CD1c-positive myeloid dendritic cell (primary cell): ENCODE measurements around the gene GRID2IP.
"Not testable (repeated sequence)": the region's sequence is repeated elsewhere in the genome, so short reads cannot be mapped to it uniquely, and the experiment has no call there.

Experiments used
- DNase-seq: peaks from one replicate; pipeline ENCODE4 v3.0.0-alpha.2; 2016; ENCODE audit errors: extremely low spot score

GRID2IP gene

GRCh38 chr7:6487184-6487545, 64.1 kb downstream of the GRID2IP start:
- DNase-seq, result no peak

- DNase-seq, result no peak
Observed at GRCh38 chr7:6486438-6487183, 64.7 kb downstream of the GRID2IP start.

GRCh38 chr7:6482743-6483119, 68.5 kb downstream of the GRID2IP start:
- DNase-seq, result no peak

GRCh38 chr7:6482307-6482706, 69.0 kb downstream of the GRID2IP start:
- no peak for DNase-seq

- DNase-seq, result no peak
Observed at GRCh38 chr7:6481445-6481844, 69.8 kb downstream of the GRID2IP start.

GRCh38 chr7:6480323-6480660, 71.0 kb downstream of the GRID2IP start:
- no peak for DNase-seq

- DNase-seq, result no peak
Observed at GRCh38 chr7:6479067-6479466, 72.2 kb downstream of the GRID2IP start.

GRCh38 chr7:6478186-6478585, 73.1 kb downstream of the GRID2IP start:
- no peak for DNase-seq

- no peak for DNase-seq
Observed at GRCh38 chr7:6477318-6477660, 74.0 kb downstream of the GRID2IP start.

GRCh38 chr7:6476596-6477317, 74.5 kb downstream of the GRID2IP start:
- peak; percentile 45 for DNase-seq

- no peak for DNase-seq
Observed at GRCh38 chr7:6475433-6476186, 75.7 kb downstream of the GRID2IP start.

- DNase-seq, result no peak
Observed at GRCh38 chr7:6465862-6466261, 85.4 kb downstream of the GRID2IP start.

GRCh38 chr7:6463609-6464008, 87.7 kb downstream of the GRID2IP start:
- DNase-seq, result not testable (repeated sequence)

- no peak for DNase-seq
Observed at GRCh38 chr7:6461946-6462550, 89.2 kb downstream of the GRID2IP start.

- no peak for DNase-seq
Observed at GRCh38 chr7:6460990-6461584, 90.2 kb downstream of the GRID2IP start.

GRCh38 chr7:6460303-6460702, 91.0 kb downstream of the GRID2IP start:
- DNase-seq, result no peak

- DNase-seq, result not testable (repeated sequence)
Observed at GRCh38 chr7:6458676-6459075, 92.6 kb downstream of the GRID2IP start.

GRCh38 chr7:6453734-6454133, 97.5 kb downstream of the GRID2IP start:
- DNase-seq, result no peak

- no peak for DNase-seq
Observed at GRCh38 chr7:6451224-6451705, 100.0 kb downstream of the GRID2IP start.

GRCh38 chr7:6450591-6450990, 100.7 kb downstream of the GRID2IP start:
- DNase-seq, result not testable (repeated sequence)

- not testable (repeated sequence) for DNase-seq
Observed at GRCh38 chr7:6449884-6450283, 101.4 kb downstream of the GRID2IP start.
